M059J (cell line): ENCODE results near the gene PRR5. TPM values are rescaled to one million over a fixed set of nuclear protein-coding genes. Genes with fewer than 3 reads are reported as not detected.
A peak's percentile ranks its signal among the peaks of the same experiment; 100 is the strongest.

Source experiments
- DNase-seq: peaks from one replicate; pipeline ENCODE4 v3.0.0-alpha.2; 2012; ENCODE audit warnings: low read depth
- total RNA-seq: library from RNA; depleted of rRNA; stranded (reverse); fragments of >200 nt; shearing (Covaris generic); gene quantifications from 2 replicates; pipeline ENCODE4 v1.2.3, GENCODE V29; 2014

Gene PRR5
- total RNA-seq, 1 experiment from 2014 or later = not detected

DNA sequence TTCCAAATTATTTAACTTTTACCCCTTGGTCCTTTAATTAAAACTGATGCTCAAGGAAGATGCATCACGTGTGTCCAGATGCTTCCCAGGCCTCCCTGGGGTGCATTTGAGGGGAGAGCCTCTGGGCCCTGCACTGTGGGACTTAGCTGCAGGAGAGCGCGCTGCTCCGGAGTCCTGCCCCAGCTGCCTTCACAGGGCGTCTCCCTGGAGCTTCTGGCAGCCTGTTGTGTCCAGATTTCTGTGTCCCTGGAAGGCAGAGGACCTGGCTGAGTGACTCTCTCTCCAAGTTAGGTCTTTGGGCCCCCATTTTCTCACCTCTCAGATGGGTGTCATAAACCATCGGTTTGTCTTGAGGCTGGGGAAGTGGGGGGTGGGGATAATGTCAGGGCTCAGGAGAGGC lies 53.4 kb downstream of the PRR5 start:
- no peak for DNase-seq

DNA sequence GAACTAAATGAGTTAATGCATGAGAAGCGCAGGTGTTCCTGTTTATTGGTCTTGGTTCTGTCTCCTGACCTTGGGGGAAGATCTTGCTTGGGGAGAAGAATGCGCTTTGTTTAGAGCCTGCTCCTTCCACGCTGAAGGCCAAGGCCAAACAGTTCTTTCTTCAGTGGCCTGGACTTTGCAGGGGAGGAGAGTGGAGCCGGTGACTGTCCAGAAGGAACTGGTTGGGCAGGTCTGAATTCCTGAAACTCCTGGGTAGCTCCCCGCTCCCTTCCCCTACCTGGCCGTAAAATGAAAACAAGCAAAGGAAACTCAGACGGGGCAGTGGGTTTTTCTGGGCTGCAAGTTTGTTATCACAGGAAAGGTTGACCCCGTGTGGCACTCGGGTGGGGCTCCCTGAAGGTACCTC lies 54.0 kb downstream of the PRR5 start:
- DNase-seq = no peak

DNA sequence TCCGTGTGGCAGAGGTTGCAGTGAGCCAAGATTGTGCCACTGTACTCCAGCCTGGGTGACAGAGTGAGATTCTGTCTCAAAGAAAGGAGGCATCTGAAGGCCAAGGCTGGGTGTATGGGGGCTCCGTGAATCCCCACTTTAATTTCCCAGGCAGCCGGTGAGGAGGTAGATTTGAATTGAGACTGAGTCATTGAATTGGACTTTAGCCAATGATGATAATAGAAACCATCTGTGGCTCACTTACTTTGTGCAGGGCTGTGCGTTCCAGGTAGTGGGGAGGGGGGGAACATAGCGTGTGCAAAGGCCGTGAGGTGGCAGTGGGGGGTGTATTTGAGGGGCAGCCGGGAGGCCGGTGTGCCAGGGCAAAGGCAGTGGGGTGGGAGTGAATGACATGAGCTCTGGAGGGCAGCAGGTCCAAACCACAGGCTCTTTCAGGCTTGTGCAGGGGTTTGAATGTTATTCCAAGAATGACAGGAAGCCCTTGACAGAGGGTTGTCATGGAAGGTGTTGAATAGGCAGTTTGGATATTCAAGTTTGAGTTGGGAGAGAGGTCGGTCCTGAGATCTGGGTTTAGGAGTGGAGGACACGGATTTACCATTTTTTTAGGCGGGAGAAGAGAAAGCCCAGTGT lies 56.5 kb downstream of the PRR5 start:
- DNase-seq = peak; percentile 48

DNA sequence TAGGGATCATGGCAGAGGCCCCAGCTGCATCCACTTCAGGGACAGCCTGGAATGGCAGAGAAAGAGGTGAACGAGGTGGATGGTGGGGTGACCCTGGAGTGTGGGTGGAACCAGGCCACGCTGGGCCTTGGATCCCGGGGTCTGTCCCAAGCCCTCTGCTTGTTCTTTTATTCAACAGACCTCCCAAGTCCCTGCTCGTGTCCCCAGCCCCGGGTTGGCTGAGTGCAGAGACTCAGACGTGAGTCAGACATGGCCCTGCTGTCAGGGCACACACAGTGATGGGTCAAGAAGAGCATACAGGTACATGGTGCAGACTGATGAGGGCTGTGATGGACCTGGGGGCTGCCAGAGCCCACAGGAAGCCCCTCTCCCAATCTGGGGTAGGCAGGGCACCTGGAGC lies 57.0 kb downstream of the PRR5 start:
- DNase-seq = no peak

DNA sequence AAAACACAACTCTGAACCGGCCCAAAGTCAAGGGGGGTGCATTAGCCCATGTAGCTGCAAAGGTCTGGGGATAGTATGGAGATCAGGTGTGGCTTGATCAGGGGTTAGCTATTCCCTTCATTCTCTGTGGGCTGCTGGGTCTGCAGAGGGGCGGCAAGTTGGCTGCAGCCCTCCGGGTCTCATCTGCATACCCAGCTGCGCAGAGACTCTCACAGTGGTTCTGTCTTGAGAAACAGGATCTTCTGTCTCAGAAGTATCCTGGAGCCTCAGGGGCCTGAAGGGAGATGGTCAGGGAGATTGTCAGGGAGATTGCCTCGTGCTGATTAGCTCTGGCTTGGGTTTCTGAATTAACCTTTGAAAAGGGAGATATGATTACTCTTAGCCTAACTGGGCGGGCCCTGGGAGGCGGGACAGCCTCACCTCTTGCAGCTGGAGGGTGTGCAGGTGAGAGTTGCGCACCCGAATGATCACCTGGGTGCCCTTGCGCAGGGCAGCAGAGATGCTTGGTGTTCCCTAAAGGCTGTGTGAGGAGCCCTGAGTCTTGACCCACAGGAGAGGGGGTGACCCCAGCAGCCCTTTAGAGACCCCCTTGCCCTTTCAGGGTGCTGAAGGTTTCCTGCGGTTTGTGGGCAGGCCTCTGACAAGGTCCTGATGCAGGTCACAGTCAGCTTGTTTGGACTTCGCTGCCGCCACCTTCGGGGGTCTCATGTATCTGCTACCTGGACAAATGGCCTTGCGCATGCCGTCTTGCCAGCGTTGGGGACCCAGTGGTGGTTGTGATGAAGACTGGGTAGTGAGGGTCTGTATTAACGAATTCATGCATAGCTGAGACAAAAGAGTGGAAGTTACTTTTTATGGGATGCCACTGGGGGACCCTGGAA lies 57.7 kb downstream of the PRR5 start:
- no peak for DNase-seq

DNA sequence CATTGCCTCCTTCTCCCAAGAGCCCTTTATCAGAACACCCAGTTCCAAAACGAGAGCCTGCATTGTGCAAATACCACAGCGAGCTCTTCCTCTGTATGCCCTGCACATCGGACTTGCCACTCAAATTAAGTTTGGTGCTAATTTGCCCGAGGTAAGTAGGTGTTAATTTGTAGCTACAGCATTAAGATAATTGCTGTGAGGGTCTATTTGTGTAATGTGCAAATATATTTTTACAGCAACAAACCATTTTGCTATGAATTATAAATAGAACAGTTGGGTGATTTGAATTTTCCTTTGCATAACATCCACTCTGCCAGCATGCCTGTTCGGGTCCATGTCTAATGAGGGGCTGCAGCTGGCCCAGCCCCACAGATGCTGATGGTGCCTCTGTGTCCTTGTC lies 58.5 kb downstream of the PRR5 start:
- DNase-seq = no peak

DNA sequence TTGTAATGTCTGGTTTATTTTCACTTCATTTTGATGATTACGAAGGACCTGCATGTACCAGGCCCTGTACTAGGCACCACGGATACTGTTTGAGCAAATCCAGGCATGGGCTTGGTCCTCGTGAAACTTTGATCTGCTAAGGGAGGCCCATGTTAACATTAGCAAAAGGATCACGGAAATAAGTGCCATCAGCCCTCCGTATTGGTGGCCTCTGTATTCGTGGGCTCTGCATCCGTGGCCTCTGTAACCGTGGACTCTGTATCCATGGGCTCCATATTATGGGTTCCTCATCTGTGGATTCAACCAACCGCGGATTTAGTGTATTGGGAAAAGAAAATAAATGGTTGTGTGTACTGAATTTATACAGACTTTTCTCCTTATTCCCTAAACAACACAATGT lies 59.0 kb downstream of the PRR5 start:
- DNase-seq = no peak

DNA sequence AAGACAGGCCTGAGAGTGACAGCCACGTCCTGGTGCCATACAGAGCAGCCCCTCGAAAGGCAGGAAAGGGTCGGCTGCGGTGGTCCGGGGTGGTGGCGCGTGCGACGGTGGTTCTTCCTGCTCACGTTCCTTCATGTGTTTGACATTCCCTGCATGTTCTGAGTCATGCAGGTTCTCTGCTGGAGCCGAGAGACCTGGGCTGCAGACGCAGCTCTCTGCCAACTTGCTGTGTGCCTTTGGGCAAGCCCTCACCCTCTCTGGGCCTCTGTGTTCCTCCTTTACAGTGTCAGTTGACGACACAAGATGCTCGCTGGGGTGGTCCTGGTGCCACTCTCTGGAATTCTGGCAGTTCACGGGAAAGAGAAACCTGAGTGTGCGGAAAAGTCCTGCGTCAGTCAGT lies 62.4 kb downstream of the PRR5 start:
- DNase-seq = no peak

DNA sequence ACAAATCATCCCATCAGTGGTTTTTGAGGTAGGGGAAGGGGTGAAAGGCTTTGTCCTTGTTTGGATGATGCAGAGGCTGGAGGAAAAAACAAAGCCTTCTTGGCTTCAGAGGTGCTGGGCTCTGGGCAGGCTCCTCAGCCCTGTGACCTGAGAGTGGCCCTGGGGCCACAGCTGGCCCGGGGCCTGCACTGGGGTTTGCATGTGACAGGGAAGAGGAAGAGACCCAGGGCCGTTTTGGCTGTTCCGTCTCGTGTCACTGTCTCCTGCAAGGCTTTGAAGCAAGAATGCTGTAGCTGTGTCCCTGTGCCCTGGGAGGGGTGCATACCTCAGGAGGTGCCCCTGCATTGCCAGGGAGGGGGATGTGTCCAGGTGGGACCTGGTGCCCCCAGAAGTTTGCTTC lies 63.0 kb downstream of the PRR5 start:
- DNase-seq = no peak

DNA sequence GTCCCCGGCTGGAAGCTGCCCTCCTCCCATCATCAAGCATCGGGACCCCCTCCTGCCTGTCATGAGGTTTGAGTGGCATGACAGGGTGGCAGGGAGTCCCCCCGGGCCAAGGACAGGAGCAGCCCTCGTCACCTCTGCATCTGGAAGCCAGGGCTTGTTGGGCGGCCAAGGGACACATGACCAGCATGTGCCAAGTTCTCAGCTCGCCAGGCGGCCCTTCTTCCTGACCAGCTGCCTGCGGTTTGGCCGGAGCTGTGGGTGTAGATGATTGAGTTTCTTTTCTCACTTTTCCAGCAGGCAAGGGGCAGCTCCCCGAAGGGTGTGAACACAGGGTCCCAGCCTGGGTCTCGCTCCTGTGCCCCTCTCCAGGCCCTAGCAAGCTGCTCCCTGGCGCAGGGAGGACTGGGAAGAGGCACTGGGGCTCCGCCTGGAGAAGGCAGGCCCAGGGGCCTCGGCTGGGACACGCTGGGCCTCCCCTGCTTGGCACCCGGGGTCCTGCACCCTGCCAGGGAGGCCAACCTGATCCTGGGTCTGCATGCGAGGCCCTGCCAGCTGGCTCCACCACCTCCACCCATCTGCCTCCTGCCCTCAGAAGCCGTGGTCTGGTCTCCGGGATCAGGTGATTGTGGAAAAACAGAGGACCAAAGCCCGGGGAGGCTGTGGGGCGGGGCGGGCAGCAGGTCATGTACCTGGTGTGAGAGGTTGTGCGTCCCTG lies 63.7 kb downstream of the PRR5 start:
- DNase-seq = no peak

DNA sequence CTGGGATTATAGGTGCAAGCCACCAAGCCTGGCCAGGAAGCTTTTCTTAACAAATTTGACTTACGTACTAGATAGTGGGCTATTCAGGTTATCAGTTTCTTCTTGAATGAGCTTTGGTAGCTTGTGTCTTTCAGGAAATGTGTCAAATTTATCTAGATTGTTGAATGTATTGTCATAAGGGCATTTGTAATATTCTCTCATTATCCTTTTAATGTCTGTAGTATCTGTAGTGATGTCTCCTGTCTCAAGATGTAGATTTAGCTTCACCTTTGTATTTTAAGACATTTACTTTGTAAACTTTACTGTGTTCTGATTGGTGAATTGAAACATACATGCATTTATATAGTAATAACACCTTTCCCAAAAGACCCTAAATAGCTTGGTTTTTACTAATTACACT lies 71.1 kb downstream of the PRR5 start:
- DNase-seq = no peak

DNA sequence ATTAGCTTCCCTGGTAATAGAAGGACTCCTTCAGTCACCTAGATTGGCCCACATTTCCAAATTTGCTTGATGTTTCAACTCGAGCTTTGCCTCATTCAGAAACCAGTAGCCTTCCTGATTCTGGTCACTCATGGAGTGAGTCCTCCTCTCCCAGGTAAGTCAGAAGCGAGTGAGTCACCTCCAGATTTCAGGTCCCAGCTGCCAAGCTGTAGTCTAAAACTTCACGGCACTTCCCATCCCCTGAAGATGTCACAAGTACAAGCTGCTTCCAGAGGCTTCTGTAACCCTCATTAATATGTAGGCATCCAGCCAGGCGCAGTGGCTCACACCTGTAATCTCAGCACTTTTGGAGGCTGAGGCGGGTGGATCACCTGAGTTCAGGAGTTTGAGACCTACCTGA lies 73.9 kb downstream of the PRR5 start:
- DNase-seq = no peak

DNA sequence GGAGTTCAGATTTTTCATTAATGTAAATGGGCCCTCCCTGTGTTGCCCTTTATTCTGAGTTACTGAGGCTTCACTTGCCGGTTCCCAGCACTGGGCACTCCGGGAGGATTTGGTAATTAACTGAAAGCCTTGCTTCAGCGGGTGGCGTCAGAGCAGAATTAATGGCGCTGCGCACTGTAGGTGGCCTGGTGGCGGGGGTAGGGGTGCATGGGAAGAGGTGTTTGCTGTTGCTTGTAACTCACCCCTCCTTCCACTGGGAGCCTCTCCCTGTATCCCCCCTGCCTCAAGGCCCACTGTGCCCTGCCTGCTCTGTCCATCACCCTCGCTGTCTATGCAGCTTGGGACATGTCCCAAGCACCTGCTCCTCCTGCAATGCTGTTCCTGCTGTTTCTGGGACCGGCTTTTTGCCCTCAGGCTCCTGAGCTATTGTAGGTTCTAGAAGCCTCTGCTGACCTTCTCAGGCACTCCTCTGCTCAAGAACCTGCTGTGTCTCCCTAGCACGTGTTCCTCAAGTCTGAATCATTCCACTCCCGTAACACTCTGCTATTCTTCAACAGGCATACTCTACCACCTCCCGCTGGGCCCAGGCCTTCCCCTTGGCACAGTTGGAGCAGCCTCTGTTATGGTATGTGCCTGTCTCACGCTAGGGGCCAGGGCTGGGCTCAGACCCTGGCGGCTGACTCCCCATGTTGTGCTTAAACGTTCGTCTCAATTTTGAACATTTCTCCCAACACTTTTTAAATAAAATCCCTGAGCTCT lies 74.8 kb downstream of the PRR5 start:
- DNase-seq = no peak

DNA sequence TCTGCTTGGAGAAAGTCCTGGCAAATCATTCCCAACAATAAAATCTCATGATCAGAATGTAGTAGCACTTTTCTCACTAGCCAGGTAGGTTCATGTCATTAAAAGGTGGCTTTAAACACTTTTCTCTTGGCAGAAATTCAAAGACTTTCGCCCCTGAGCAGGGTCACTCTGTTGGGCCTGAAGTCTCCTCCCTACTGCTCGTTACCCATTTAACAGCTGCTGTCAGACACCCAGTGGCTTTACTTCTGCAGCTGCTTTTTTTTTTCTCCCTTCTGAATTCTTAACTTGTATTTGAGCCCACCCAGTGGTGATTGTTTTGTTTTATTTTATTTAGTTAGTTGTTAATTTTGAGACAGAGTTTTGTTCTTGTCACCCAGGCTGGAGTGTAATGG lies 75.4 kb downstream of the PRR5 start:
- no peak for DNase-seq

DNA sequence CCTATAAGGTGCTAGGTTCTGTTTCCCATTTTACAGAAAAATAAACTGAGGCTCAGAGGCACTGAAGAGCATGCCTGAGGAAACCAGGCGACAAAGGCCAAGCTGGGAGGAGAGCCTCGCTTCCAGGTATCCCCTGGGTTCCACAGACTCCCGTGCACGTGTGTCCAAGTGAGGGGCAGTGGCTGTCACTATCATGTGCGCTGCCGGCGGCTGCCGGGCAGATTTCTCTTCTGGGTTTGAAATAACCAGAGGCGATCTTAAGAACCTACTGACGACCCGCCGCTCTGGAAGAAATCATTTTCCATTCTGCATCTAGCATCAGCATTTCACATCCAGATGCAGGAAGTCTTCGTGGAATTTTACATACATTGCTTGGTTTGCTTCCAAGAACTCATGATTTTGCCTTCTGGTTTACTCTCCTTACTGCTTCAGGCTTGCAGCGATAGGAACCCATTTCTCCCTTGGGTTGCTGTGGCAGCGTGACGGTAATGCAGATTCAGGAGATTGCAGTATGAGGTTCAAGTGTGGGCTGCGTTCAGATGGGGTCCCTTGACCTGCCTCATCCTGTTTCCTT lies 79.0 kb downstream of the PRR5 start:
- DNase-seq = no peak

DNA sequence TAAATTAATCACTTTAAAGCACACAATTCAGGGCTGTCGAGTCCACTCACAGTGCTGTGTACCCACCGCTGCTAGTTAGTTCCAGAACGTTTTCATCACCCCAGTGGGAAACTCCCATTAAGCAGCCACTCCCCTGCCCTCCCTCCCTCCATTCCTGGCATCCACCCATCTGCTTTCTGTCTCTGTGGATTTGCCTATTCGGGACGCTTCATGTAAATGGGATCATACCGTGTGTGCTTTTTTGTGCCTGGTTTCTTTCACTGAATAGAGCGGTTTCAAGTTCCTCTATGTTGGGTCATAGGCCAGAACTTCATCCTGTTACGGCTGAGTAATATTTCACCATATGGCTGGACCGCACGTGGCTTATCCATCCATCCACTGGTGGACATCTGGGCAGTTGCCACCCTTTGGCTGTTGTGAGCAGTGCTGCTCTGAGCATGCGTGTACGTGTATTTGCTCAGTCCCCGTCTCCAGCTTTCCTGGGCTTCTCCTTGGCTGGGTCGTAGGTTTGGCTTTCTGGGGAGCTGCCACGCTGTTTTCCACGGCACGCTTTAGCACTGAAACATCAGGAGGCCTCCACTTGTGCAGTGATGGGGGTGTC lies 80.5 kb downstream of the PRR5 start:
- DNase-seq = no peak

DNA sequence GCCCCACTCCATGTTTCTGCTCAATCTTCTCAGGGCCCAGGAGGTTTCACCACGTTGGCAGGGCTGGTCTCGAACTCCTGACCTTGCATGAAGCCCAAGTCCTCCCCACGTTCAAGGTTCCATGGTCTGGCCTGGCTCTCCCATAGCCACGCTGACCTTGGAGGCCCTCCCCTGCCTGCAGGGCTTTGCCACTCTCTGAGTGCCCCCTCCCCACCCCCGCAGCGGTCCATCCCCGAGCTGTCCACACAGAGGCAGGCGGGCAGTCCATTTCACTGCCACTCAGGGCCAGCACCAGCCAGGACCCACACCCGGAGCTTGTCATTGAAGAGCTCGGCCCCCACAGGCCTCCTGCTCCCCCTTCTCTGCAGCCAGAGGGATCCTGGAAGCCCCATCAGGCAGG lies 81.1 kb downstream of the PRR5 start:
- no peak for DNase-seq

DNA sequence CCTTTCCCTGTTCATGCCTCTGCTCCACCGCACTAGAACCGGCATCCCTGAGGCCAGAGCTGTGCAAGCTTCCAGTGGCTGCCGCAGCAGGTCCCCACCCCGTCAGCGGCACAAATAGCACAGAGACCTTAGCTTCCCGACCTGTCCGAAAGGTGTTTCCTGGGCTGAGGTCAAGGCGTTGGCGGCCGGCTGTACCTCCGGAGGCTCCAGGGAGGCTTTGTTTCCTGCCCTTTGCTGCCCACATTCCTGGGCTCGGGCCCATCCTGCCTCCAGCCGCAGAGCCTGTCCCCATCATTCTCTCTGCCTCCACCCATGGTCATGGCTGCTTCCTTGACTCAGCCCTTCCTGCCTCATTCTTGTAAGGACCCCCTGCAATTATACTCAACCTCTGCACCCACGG lies 81.6 kb downstream of the PRR5 start:
- DNase-seq = no peak

DNA sequence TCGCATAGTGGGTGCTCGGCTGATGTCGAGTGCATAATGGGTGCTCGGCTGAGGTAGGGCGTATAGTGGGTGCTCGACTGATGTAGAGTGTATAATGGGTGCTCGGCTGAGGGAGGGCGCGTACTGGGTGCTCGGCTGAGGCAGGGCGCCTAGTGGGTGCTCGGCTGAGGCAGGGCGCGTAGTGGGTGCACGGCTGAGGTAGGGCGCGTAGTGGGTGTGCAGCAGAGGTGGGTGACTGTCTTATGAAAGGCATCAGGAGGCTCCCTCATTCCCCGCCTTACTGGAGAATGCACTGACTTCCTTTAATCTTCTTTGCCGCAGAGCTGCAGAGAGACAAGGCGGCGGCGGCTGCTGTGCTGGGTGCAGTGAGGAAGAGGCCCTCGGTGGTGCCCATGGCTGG lies 84.1 kb downstream of the PRR5 start:
- DNase-seq = no peak

DNA sequence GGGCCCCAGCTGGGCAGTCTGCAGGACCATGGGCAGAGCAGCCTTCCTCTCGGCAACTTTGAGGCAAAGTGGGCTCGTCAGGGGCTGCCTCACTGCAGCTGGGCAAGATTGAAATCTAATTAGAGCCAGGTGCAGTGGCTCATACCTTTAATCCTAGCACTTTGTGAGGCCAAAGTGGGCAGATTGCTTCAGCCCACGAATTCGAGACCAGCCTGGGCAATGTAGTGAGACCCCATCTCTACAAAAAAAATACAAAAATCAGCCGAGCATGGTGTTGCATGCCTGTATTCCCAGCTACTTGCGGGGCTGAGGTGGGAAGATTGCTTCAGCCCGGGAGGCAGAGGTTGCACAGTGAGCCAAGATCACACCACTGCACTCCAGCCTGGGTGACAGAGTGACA lies 84.6 kb downstream of the PRR5 start:
- DNase-seq = no peak
